ENCODE results near the gene EXO1. TPM values are rescaled to one million over a fixed set of nuclear protein-coding genes. Genes with fewer than 3 reads are reported as not detected.
"Not testable (repeated sequence)": the region's sequence is repeated elsewhere in the genome, so short reads cannot be mapped to it uniquely, and the experiment has no call there.

Gene EXO1
- total RNA-seq, 1 donor from 2014 or later: 39.5 TPM

GRCh38 chr1:241836941-241837340, 11.1 kb upstream of the EXO1 start:
- intact Hi-C loops (cut with micrococcal nuclease): no loop called here

GRCh38 chr1:241837416-241837815, 10.6 kb upstream of the EXO1 start:
- intact Hi-C loops (cut with micrococcal nuclease): no loop called here

GRCh38 chr1:241837901-241838300, 10.1 kb upstream of the EXO1 start:
- intact Hi-C loops (cut with micrococcal nuclease): no loop called here

GRCh38 chr1:241838897-241839296, 9.1 kb upstream of the EXO1 start:
- intact Hi-C loops (cut with micrococcal nuclease): no loop called here

- intact Hi-C loops (cut with micrococcal nuclease): no loop called here
Observed at GRCh38 chr1:241839369-241839979, 8.5 kb upstream of the EXO1 start.

GRCh38 chr1:241840164-241840563, 7.8 kb upstream of the EXO1 start:
- intact Hi-C loops (cut with micrococcal nuclease): no loop called here

- intact Hi-C loops (cut with micrococcal nuclease): no loop called here
Observed at GRCh38 chr1:241841691-241842090, 6.3 kb upstream of the EXO1 start.

- intact Hi-C loops (cut with micrococcal nuclease): no loop called here
Observed at GRCh38 chr1:241842565-241842964, 5.4 kb upstream of the EXO1 start.

GRCh38 chr1:241844593-241844992, 3.4 kb upstream of the EXO1 start:
- intact Hi-C loops (cut with micrococcal nuclease): no loop called here

- intact Hi-C loops (cut with micrococcal nuclease): no loop called here
Observed at GRCh38 chr1:241846375-241846774, 1.6 kb upstream of the EXO1 start.

GRCh38 chr1:241846862-241847539, 1.0 kb upstream of the EXO1 start:
- intact Hi-C loops (cut with micrococcal nuclease): loop anchor here (1.0 kb wide), 4 partner anchors 207 to 328 kb away; partner anchors contain the start of genes CHML, FH and OPN3

- intact Hi-C loops (cut with micrococcal nuclease): loop anchor here (1.0 kb wide), 4 partner anchors 207 to 328 kb away; partner anchors contain the start of genes CHML, FH and OPN3
Observed at GRCh38 chr1:241847540-241847795, 536 bp upstream of the EXO1 start.

- intact Hi-C loops (cut with micrococcal nuclease): loop anchor here (2.0 kb wide), 1 partner anchor 1406 kb away; the partner anchor contains the start of gene CEP170
Observed at GRCh38 chr1:241848686-241849344, 811 bp downstream of the EXO1 start.

- intact Hi-C loops (cut with micrococcal nuclease): loop anchor here (2.0 kb wide), 1 partner anchor 1405 kb away; the partner anchor contains the start of gene CEP170
Observed at GRCh38 chr1:241849345-241849695, 1.3 kb downstream of the EXO1 start.

GRCh38 chr1:241855545-241856140, 7.6 kb downstream of the EXO1 start:
- intact Hi-C loops (cut with micrococcal nuclease): not testable (repeated sequence)

- intact Hi-C loops (cut with micrococcal nuclease): no loop called here
Observed at GRCh38 chr1:241857131-241857530, 9.1 kb downstream of the EXO1 start.

GRCh38 chr1:241860922-241861321, 12.9 kb downstream of the EXO1 start:
- intact Hi-C loops (cut with micrococcal nuclease): no loop called here

- intact Hi-C loops (cut with micrococcal nuclease): no loop called here
Observed at GRCh38 chr1:241869022-241869421, 21.0 kb downstream of the EXO1 start.

- intact Hi-C loops (cut with micrococcal nuclease): no loop called here
Observed at GRCh38 chr1:241870336-241870735, 22.3 kb downstream of the EXO1 start.

GRCh38 chr1:241870746-241871430, 22.9 kb downstream of the EXO1 start:
- intact Hi-C loops (cut with micrococcal nuclease): no loop called here

- intact Hi-C loops (cut with micrococcal nuclease): no loop called here
Observed at GRCh38 chr1:241881440-241881839, 33.4 kb downstream of the EXO1 start.

GRCh38 chr1:241883159-241883558, 35.2 kb downstream of the EXO1 start:
- intact Hi-C loops (cut with micrococcal nuclease): no loop called here
